Prostate gland (tissue), 2 donors: Measurements from ENCODE around the gene FIG4. TPM values are rescaled to one million over a fixed set of nuclear protein-coding genes. Genes with fewer than 3 reads are reported as not detected.
"Not testable (repeated sequence)": the region's sequence is repeated elsewhere in the genome, so short reads cannot be mapped to it uniquely, and the experiment has no call there.

ENCODE experiments used
- DNase-seq: peaks from one replicate; pipeline ENCODE4 v3.0.0-alpha.2; 2019; ENCODE audit warnings: low spot score
- H3K27ac ChIP-seq, 2 donors: fragments of 200-600 bp; sonication (generic); 2 replicates each; pipeline ENCODE4 v1.5.1; 2017 to 2019
- H3K27me3 ChIP-seq: fragments of 200-600 bp; sonication (generic); replicated peaks from 2 replicates; pipeline ENCODE4 v1.5.1; 2019; ENCODE audit not compliant: insufficient read depth
- H3K36me3 ChIP-seq, 2 donors: fragments of 200-600 bp; sonication (generic); 1 replicate in 1 of 2; 2 replicates in 1 of 2; pipeline versions ENCODE4 v1.5.1 to v1.8.1; 2017 to 2019
- H3K4me1 ChIP-seq: fragments of 200-600 bp; sonication (generic); replicated peaks from 2 replicates; pipeline ENCODE4 v1.5.1; 2019
- H3K4me3 ChIP-seq, 2 donors: fragments of 200-600 bp; sonication (generic); 2 replicates each; pipeline ENCODE4 v1.5.1; 2017 to 2019
- H3K9me3 ChIP-seq: fragments of 200-600 bp; sonication (generic); 2 replicates; pipeline ENCODE4 v1.5.1; 2017
- CTCF ChIP-seq, 4 experiments: fragments of 200-600 bp in 2 of 4; fragments of 450-650 bp in 2 of 4; sonication (generic) in 2 of 4; IDR thresholded peaks; 1 replicate in 3 of 4; 2 replicates in 1 of 4; pipeline ENCODE4 v1.5.1; 2016 to 2019; ENCODE audit warnings: antibody characterized with exemption in 4 of 4, mild to moderate bottlenecking in 2 of 4, moderate library complexity in 2 of 4
- POLR2A ChIP-seq: fragments of 450-650 bp; IDR thresholded peaks from one replicate; pipeline ENCODE4 v1.6.1; 2016; ENCODE audit warnings: antibody characterized with exemption, mild to moderate bottlenecking
- POLR2AphosphoS5 ChIP-seq: sonication (generic); formaldehyde crosslinking; IDR thresholded peaks from one replicate; pipeline ENCODE4 v1.6.1; 2017; ENCODE audit warnings: antibody characterized with exemption
- WGBS: methylation state at CpG from one replicate; pipeline ENCODE4 v1.1.5; 2018; 5-methylcytosine and 5-hydroxymethylcytosine counted together
- intact Hi-C: fragments of 100-400 bp; cut with DNase I; formaldehyde crosslinking; loops from one replicate; pipeline ENCODE4 v1.14.2; 2022
- total RNA-seq, 2 donors: library from RNA; depleted of rRNA; stranded (reverse); fragments of >200 nt; gene quantifications; one replicate each; pipeline ENCODE4 v1.1.0, GENCODE V29; 2016

FIG4 gene
- total RNA-seq, 2 donors from 2014 or later: 12.7 to 16.6 TPM

DNA sequence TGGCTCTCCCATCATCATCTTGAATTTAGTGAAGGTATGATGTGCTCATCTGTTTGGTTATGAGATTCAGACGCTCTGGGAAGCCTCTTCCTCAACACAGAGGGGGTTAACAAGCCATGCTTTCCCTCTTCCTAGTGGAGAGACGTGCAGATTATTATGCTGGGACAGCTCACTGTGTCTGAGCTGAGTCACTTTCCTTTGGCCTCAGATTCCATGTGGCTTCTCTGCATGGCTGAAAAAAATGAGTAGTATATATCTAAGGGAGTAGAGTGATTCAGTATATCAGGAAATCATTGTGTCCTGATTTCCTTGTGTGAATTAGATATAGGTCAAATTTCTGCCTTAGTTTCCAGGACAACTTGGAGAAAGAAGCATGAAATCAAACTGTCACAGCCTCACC, 52.6 kb downstream of the FIG4 start:
- TF ChIP-seq CTCF (IDR thresholded peaks at IDR 0.05) (no peak), POLR2A (no peak), POLR2AphosphoS5 (no peak)
- H3K9me3 ChIP-seq: no peaks in the 10 kb centered on the region
- no peaks in the 10 kb centered on the region for H3K4me1 ChIP-seq
- no peak for DNase-seq
- intact Hi-C loops: no loop called here
- WGBS: 70% methylated on average over 2 of the region's 2 CpGs
- H3K27ac ChIP-seq: no peak overlapping the region
- H3K4me3 ChIP-seq: no peak overlapping the region
- H3K36me3 ChIP-seq: no peaks in the 10 kb centered on the region
- no peaks in the 10 kb centered on the region for H3K27me3 ChIP-seq

GRCh38 chr6:109744779-109745178, 53.7 kb downstream of the FIG4 start:
- H3K4me3 ChIP-seq, intact Hi-C loops, H3K4me1 ChIP-seq, H3K9me3 ChIP-seq, H3K36me3 ChIP-seq, DNase-seq, H3K27me3 ChIP-seq, H3K27ac ChIP-seq: not testable (repeated sequence)
- 91% methylated on average over 3 of the region's 3 CpGs for WGBS

- no peaks in the 10 kb centered on the region for H3K9me3 ChIP-seq
- H3K27ac ChIP-seq: no peak overlapping the region
- DNase-seq: no peak
- WGBS: 91% methylated on average over 2 of the region's 2 CpGs
- no peak overlapping the region for H3K4me3 ChIP-seq
- no peaks in the 10 kb centered on the region for H3K36me3 ChIP-seq
- no peaks in the 10 kb centered on the region for H3K27me3 ChIP-seq
- intact Hi-C loops: no loop called here
- TF ChIP-seq CTCF (IDR thresholded peaks at IDR 0.05): no peak
- no peak for TF ChIP-seq POLR2A
- TF ChIP-seq POLR2AphosphoS5: no peak
- H3K4me1 ChIP-seq: no peaks in the 10 kb centered on the region
Measured at GRCh38 chr6:109747221-109747620, 56.1 kb downstream of the FIG4 start.

DNA sequence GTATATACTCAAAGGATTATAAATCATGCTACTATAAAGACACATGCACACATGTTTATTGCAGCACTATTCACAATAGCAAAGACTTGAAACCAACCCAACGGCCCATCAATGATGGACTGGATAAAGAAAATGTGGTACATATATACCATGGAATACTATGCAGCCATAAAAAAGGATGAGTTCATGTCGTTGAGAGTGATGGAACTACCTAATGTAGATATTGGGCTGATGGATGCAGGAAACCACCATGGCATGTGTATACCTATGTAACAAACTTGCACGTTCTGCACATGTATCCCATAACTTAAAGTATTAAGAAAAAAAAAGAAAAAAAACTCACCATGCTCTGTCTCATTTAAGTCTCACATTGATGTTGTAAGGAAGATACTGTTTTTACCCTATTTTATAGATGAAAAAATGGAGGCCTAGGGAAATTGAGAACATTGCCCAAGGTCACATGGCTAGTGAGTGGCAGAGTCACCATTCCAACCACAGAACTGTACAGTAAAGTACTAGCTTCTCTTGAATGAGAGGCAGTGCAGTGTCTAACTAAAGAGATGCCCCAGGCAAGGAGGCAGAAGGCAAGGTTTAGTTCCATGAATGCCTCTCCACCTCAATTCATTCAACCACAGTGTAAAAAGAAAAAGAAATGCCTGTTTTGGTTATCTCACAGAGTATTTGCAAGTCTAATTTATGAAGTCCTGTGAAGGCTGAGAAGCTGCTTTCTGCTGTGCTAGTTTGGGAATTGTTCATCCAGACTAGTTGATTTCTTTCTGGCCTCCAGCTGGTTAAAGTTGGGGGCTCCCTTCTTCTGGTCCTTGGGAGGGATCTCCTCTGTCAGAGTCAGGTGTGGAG, 68.2 kb downstream of the FIG4 start:
- TF ChIP-seq POLR2AphosphoS5 (no peak), POLR2A (no peak)
- no peaks in the 10 kb centered on the region for H3K27me3 ChIP-seq
- H3K4me1 ChIP-seq: no peaks in the 10 kb centered on the region
- no peak for DNase-seq
- H3K4me3 ChIP-seq: no peak overlapping the region
- 98% methylated on average over 3 of the region's 3 CpGs for WGBS
- intact Hi-C loops: no loop called here
- H3K9me3 ChIP-seq: no peaks in the 10 kb centered on the region
- H3K36me3 ChIP-seq: no peaks in the 10 kb centered on the region
- H3K27ac ChIP-seq: no peak overlapping the region

- Histone ChIP-seq H3K27me3 (no peaks in the 10 kb centered on the region), H3K27ac (no peak overlapping the region), H3K4me1 (no peaks in the 10 kb centered on the region), H3K4me3 (no peak overlapping the region), H3K36me3 (no peaks in the 10 kb centered on the region), H3K9me3 (no peaks in the 10 kb centered on the region)
- TF ChIP-seq POLR2A: no peak
- TF ChIP-seq CTCF (IDR thresholded peaks at IDR 0.05): no peak
- no peak for TF ChIP-seq POLR2AphosphoS5
- 34% methylated on average over 2 of the region's 2 CpGs for WGBS
- intact Hi-C loops: no loop called here
- no peak for DNase-seq
Measured at GRCh38 chr6:109760208-109760607, 69.1 kb downstream of the FIG4 start.

DNA sequence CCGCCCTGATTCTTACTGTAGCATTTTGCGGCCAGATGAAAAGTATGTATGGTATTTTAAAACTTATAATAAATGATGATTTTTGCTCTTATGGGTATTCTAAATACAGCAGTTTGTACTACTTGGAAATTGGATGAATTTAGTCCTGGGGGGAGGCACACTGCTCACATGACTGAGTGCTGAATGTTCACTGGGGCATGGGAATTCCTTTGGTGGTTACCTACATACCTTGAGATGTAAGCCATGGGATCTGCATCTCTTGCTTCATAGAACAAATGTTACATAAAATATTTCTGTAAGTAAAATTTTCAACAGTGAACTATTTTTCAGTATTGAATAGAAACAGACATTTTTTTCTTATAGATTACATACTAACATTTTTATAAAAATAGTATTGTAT, 71.1 kb downstream of the FIG4 start:
- Histone ChIP-seq H3K36me3 (no peaks in the 10 kb centered on the region), H3K9me3 (no peaks in the 10 kb centered on the region), H3K27ac (no peak overlapping the region), H3K4me3 (no peak overlapping the region), H3K4me1 (no peaks in the 10 kb centered on the region), H3K27me3 (no peaks in the 10 kb centered on the region)
- intact Hi-C loops: no loop called here
- WGBS: 98% methylated on average over 2 of the region's 2 CpGs
- DNase-seq: no peak
- TF ChIP-seq POLR2AphosphoS5: no peak
- no peak for TF ChIP-seq POLR2A
- no peak for TF ChIP-seq CTCF (IDR thresholded peaks at IDR 0.05)
